ENCODE results near the gene TRIM41.

TRIM41 gene

GRCh38 chr5:181187500-181188213 is 35.4 kb upstream of the TRIM41 start:
- Histone ChIP-seq H3K4me1 (ENCODE audit: control insufficient read depth, insufficient read depth, low read length) (no peaks in the 10 kb centered on the region), H3K36me3 (ENCODE audit: control insufficient read depth, insufficient read depth, low read length) (no peaks in the 10 kb centered on the region), H3K4me3 (ENCODE audit: low read depth, low read length) (peak overlapping the region; percentile 95), H3K27me3 (ENCODE audit: control insufficient read depth, insufficient read depth, low read length) (peaks cover 26% of the 10 kb centered on the region), H3K9ac (ENCODE audit: low read depth, low read length) (peak overlapping the region; percentile 13), H3K9me3 (ENCODE audit: control insufficient read depth, insufficient read depth, low read length) (no peaks in the 10 kb centered on the region)

- no peaks in the 10 kb centered on the region for H3K4me1 ChIP-seq (ENCODE audit: control insufficient read depth, insufficient read depth, low read length)
- H3K9ac ChIP-seq (ENCODE audit: low read depth, low read length) = peak overlapping the region; percentile 88
- peaks cover 33% of the 10 kb centered on the region for H3K27me3 ChIP-seq (ENCODE audit: control insufficient read depth, insufficient read depth, low read length)
- H3K4me3 ChIP-seq (ENCODE audit: low read depth, low read length) = peak overlapping the region; percentile 95
- no peaks in the 10 kb centered on the region for H3K36me3 ChIP-seq (ENCODE audit: control insufficient read depth, insufficient read depth, low read length)
- no peaks in the 10 kb centered on the region for H3K9me3 ChIP-seq (ENCODE audit: control insufficient read depth, insufficient read depth, low read length)
Observed at GRCh38 chr5:181188700-181189362, 34.2 kb upstream of the TRIM41 start.

GRCh38 chr5:181189363-181189961 is 33.6 kb upstream of the TRIM41 start:
- Histone ChIP-seq H3K4me1 (ENCODE audit: control insufficient read depth, insufficient read depth, low read length) (no peaks in the 10 kb centered on the region), H3K9ac (ENCODE audit: low read depth, low read length) (no peak overlapping the region), H3K36me3 (ENCODE audit: control insufficient read depth, insufficient read depth, low read length) (no peaks in the 10 kb centered on the region)

GRCh38 chr5:181189962-181190710 is 32.9 kb upstream of the TRIM41 start:
- H3K9me3 ChIP-seq (ENCODE audit: control insufficient read depth, insufficient read depth, low read length) = no peaks in the 10 kb centered on the region
- peaks cover 33% of the 10 kb centered on the region for H3K27me3 ChIP-seq (ENCODE audit: control insufficient read depth, insufficient read depth, low read length)
- no peak overlapping the region for H3K9ac ChIP-seq (ENCODE audit: low read depth, low read length)
- no peaks in the 10 kb centered on the region for H3K36me3 ChIP-seq (ENCODE audit: control insufficient read depth, insufficient read depth, low read length)
- no peaks in the 10 kb centered on the region for H3K4me1 ChIP-seq (ENCODE audit: control insufficient read depth, insufficient read depth, low read length)
- H3K4me3 ChIP-seq (ENCODE audit: low read depth, low read length) = peak overlapping the region; percentile 95

More at GRCh38 chr5:181189363-181189961, 33.6 kb upstream of the TRIM41 start:
- Histone ChIP-seq H3K9me3 (ENCODE audit: control insufficient read depth, insufficient read depth, low read length) (no peaks in the 10 kb centered on the region), H3K4me3 (ENCODE audit: low read depth, low read length) (peak overlapping the region; percentile 95), H3K27me3 (ENCODE audit: control insufficient read depth, insufficient read depth, low read length) (peaks cover 33% of the 10 kb centered on the region)

- no peaks in the 10 kb centered on the region for H3K36me3 ChIP-seq (ENCODE audit: control insufficient read depth, insufficient read depth, low read length)
- peaks cover 2% of the 10 kb centered on the region for H3K4me1 ChIP-seq (ENCODE audit: control insufficient read depth, insufficient read depth, low read length)
- no peaks in the 10 kb centered on the region for H3K9me3 ChIP-seq (ENCODE audit: control insufficient read depth, insufficient read depth, low read length)
- H3K27me3 ChIP-seq (ENCODE audit: control insufficient read depth, insufficient read depth, low read length) = peaks cover 35% of the 10 kb centered on the region
- H3K4me3 ChIP-seq (ENCODE audit: low read depth, low read length) = peak overlapping the region; percentile 95
- H3K9ac ChIP-seq (ENCODE audit: low read depth, low read length) = no peak overlapping the region
Observed at GRCh38 chr5:181190711-181191525, 32.2 kb upstream of the TRIM41 start.

- Histone ChIP-seq H3K9ac (ENCODE audit: low read depth, low read length) (peak overlapping the region; percentile 65), H3K27me3 (ENCODE audit: control insufficient read depth, insufficient read depth, low read length) (peaks cover 35% of the 10 kb centered on the region), H3K36me3 (ENCODE audit: control insufficient read depth, insufficient read depth, low read length) (no peaks in the 10 kb centered on the region), H3K9me3 (ENCODE audit: control insufficient read depth, insufficient read depth, low read length) (no peaks in the 10 kb centered on the region), H3K4me1 (ENCODE audit: control insufficient read depth, insufficient read depth, low read length) (peaks cover 2% of the 10 kb centered on the region), H3K4me3 (ENCODE audit: low read depth, low read length) (peak overlapping the region; percentile 95)
Observed at GRCh38 chr5:181191526-181192336, 31.4 kb upstream of the TRIM41 start.

GRCh38 chr5:181192337-181193046 is 30.6 kb upstream of the TRIM41 start:
- H3K9ac ChIP-seq (ENCODE audit: low read depth, low read length) = no peak overlapping the region
- H3K9me3 ChIP-seq (ENCODE audit: control insufficient read depth, insufficient read depth, low read length) = no peaks in the 10 kb centered on the region
- no peaks in the 10 kb centered on the region for H3K36me3 ChIP-seq (ENCODE audit: control insufficient read depth, insufficient read depth, low read length)
- peaks cover 39% of the 10 kb centered on the region for H3K27me3 ChIP-seq (ENCODE audit: control insufficient read depth, insufficient read depth, low read length)
- H3K4me1 ChIP-seq (ENCODE audit: control insufficient read depth, insufficient read depth, low read length) = peaks cover 2% of the 10 kb centered on the region
- H3K4me3 ChIP-seq (ENCODE audit: low read depth, low read length) = peak overlapping the region; percentile 77

- Histone ChIP-seq H3K27me3 (ENCODE audit: control insufficient read depth, insufficient read depth, low read length) (peaks cover 41% of the 10 kb centered on the region), H3K9me3 (ENCODE audit: control insufficient read depth, insufficient read depth, low read length) (no peaks in the 10 kb centered on the region), H3K9ac (ENCODE audit: low read depth, low read length) (no peak overlapping the region), H3K4me3 (ENCODE audit: low read depth, low read length) (no peak overlapping the region), H3K36me3 (ENCODE audit: control insufficient read depth, insufficient read depth, low read length) (no peaks in the 10 kb centered on the region), H3K4me1 (ENCODE audit: control insufficient read depth, insufficient read depth, low read length) (peaks cover 7% of the 10 kb centered on the region)
Observed at GRCh38 chr5:181193656-181194055, 29.4 kb upstream of the TRIM41 start.

- H3K9me3 ChIP-seq (ENCODE audit: control insufficient read depth, insufficient read depth, low read length) = no peaks in the 10 kb centered on the region
- no peaks in the 10 kb centered on the region for H3K36me3 ChIP-seq (ENCODE audit: control insufficient read depth, insufficient read depth, low read length)
- H3K9ac ChIP-seq (ENCODE audit: low read depth, low read length) = no peak overlapping the region
- H3K27me3 ChIP-seq (ENCODE audit: control insufficient read depth, insufficient read depth, low read length) = peaks cover 39% of the 10 kb centered on the region
- H3K4me3 ChIP-seq (ENCODE audit: low read depth, low read length) = no peak overlapping the region
- peaks cover 14% of the 10 kb centered on the region for H3K4me1 ChIP-seq (ENCODE audit: control insufficient read depth, insufficient read depth, low read length)
Observed at GRCh38 chr5:181194489-181195248, 28.4 kb upstream of the TRIM41 start.
